ENCODE data around the gene TRPC4.

Gene TRPC4

GRCh38 chr13:37716420-37717195, 153.0 kb downstream of the TRPC4 start:
- no peak for DNase-seq

- no peak for DNase-seq
These were observed 154.0 kb downstream of the TRPC4 start for GRCh38 chr13:37715606-37716015.

- DNase-seq: no peak
These were observed 160.3 kb downstream of the TRPC4 start for GRCh38 chr13:37709318-37709717.

- DNase-seq: no peak
These were observed 161.7 kb downstream of the TRPC4 start for GRCh38 chr13:37707739-37708500.

GRCh38 chr13:37706041-37706440, 163.5 kb downstream of the TRPC4 start:
- no peak for DNase-seq

- DNase-seq: no peak
These were observed 167.6 kb downstream of the TRPC4 start for GRCh38 chr13:37701972-37702371.

- no peak for DNase-seq
These were observed 168.3 kb downstream of the TRPC4 start for GRCh38 chr13:37701306-37701705.

GRCh38 chr13:37700887-37701286, 168.7 kb downstream of the TRPC4 start:
- no peak for DNase-seq

GRCh38 chr13:37695200-37695599, 174.4 kb downstream of the TRPC4 start:
- DNase-seq: no peak

GRCh38 chr13:37690361-37690760, 179.2 kb downstream of the TRPC4 start:
- no peak for DNase-seq

- DNase-seq: no peak
These were observed 183.1 kb downstream of the TRPC4 start for GRCh38 chr13:37686501-37686900.

GRCh38 chr13:37685206-37685605, 184.4 kb downstream of the TRPC4 start:
- no peak for DNase-seq

- DNase-seq: no peak
These were observed 187.1 kb downstream of the TRPC4 start for GRCh38 chr13:37682496-37682895.

GRCh38 chr13:37681281-37682032, 188.1 kb downstream of the TRPC4 start:
- DNase-seq: no peak

- DNase-seq: no peak
These were observed 189.4 kb downstream of the TRPC4 start for GRCh38 chr13:37680137-37680536.

GRCh38 chr13:37679043-37679442, 190.5 kb downstream of the TRPC4 start:
- no peak for DNase-seq

GRCh38 chr13:37669845-37670244, 199.7 kb downstream of the TRPC4 start:
- DNase-seq: no peak

- DNase-seq: no peak
These were observed 201.9 kb downstream of the TRPC4 start for GRCh38 chr13:37667702-37668101.

- DNase-seq: no peak
These were observed 203.5 kb downstream of the TRPC4 start for GRCh38 chr13:37666036-37666435.

GRCh38 chr13:37665420-37665819, 204.2 kb downstream of the TRPC4 start:
- no peak for DNase-seq

GRCh38 chr13:37663724-37664123, 205.8 kb downstream of the TRPC4 start:
- DNase-seq: no peak

- no peak for DNase-seq
These were observed 206.9 kb downstream of the TRPC4 start for GRCh38 chr13:37662624-37663023.

All from hypothalamus (tissue), 51 donors.